GM10266 (cell line): ENCODE data around the gene ULK3.

Experiments used
- DNase-seq: peaks from one replicate; pipeline ENCODE4 v3.0.0; 2012; ENCODE audit errors: extremely low spot score
- CTCF ChIP-seq: IDR thresholded peaks from 2 replicates; pipeline ENCODE4 v1.5.1; 2012; ENCODE audit warnings: mild to moderate bottlenecking, low read depth; ENCODE audit not compliant: control insufficient read depth, insufficient read depth; ENCODE audit errors: missing control alignments

ULK3 gene

GRCh38 chr15:74812533-74812932, 30.4 kb downstream of the ULK3 start, which contains the start of gene LMAN1L:
LMAN1L (plus strand) TSS chr15:74812835; CDS start chr15:74812855, 20 bp downstream.
- TF ChIP-seq CTCF: no peak
- no peak for DNase-seq

DNA sequence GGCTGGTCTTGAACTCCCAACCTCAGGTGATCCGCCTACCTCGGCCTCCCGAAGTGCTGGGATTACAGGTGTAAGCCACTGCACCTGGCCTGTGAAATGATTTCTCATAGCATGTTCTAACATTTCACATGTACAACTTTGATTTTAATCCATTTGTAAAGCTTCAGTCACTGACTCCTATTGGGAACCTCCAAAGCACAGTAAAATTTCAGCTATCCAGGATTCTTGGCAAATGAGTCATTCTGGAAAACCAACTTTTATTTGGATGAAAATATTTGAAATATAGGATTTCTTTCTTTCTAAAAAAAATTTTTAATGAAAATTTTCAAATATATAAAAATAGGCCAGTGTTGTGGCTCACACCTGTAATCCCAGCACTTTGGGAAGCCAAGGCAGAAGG, 33.0 kb downstream of the ULK3 start:
- no peak for DNase-seq
- no peak for TF ChIP-seq CTCF

- DNase-seq: no peak
- TF ChIP-seq CTCF: no peak
Measured at GRCh38 chr15:74809242-74809641, 33.7 kb downstream of the ULK3 start.

GRCh38 chr15:74808840-74809229, 34.1 kb downstream of the ULK3 start:
- TF ChIP-seq CTCF: no peak
- no peak for DNase-seq

DNA sequence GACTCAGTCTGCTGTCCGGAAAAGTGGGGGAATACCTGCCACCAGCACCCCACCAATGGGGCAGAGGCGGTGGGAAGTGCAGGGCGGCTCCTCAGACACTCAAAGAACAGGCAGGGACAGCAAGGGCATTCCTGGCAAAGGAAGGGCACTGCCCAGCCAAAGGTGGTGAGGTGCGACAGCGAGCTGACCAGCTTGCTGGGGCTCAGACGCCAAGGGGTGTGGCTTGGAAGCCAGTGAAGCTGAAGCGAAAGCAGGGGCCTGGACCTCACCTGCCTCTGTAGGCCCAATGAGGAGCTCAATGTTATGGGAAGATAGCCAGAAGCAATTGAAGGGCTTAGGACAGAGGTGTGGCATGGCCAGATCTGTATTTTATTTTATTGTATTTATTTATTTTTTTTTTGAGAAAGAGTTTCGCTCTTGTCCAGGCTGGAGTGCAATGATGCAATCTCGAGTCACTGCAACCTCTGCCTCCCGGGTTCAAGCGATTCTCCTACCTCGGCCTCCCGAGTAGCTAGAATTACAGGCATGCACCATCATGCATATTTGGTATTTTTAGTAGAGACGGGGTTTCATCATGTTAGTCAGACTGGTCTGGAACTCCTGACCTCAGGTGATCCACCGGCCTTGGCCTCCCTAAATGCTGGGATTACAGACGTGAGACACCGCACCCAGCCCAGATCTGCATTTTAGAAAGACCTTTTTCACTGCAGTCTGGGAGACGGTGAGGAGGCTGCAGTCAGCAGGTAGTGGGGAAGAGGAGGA, 34.7 kb downstream of the ULK3 start:
- DNase-seq: no peak

DNA sequence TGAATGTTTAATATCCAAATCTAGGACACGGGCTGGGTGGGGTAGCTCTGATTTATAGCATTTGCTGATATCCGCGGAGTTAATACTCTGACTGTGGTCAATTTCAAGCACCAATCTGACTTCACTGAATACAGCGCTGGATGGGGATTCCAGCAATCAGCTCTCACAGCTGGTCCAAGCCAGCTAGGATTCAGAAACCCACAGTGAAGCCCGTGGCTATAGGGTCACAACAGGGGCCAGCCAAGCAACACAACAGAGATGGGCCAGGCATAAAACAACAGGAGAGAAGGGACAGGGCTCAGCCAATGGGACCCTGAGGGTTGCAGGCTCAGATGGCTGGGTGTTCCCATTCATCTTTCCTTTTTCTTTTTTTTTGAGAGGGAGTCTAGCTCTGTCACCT, 35.7 kb downstream of the ULK3 start:
- no peak for DNase-seq
- TF ChIP-seq CTCF: no peak

More for the DNA sequence above, 34.7 kb downstream of the ULK3 start:
- TF ChIP-seq CTCF: no peak

- DNase-seq: no peak
- TF ChIP-seq CTCF: no peak
Measured at GRCh38 chr15:74804935-74805334, 38.0 kb downstream of the ULK3 start.
